ENCODE measurements around the gene POR.
"Not testable (repeated sequence)": the region's sequence is repeated elsewhere in the genome, so short reads cannot be mapped to it uniquely, and the experiment has no call there.

The POR gene

GRCh38 chr7:75878312-75878768 is 36.6 kb upstream of the POR start:
- peak; percentile 33 for ATAC-seq (replicated peaks)
- peak overlapping the region; percentile 92 to 94 for H3K27ac Mint-ChIP-seq
- no peaks in the 10 kb centered on the region for H3K27me3 Mint-ChIP-seq
- H3K4me1 Mint-ChIP-seq (ENCODE audit: low read depth in 2 of 2) = peaks cover 29 to 37% of the 10 kb centered on the region in 2 donors
- no peak for DNase-seq
- H3K9me3 Mint-ChIP-seq = no peaks in the 10 kb centered on the region
- H3K4me3 Mint-ChIP-seq = peak overlapping the region; percentile 96
- peaks cover 30% of the 10 kb centered on the region for H3K36me3 Mint-ChIP-seq (ENCODE audit: insufficient read depth)

DNA sequence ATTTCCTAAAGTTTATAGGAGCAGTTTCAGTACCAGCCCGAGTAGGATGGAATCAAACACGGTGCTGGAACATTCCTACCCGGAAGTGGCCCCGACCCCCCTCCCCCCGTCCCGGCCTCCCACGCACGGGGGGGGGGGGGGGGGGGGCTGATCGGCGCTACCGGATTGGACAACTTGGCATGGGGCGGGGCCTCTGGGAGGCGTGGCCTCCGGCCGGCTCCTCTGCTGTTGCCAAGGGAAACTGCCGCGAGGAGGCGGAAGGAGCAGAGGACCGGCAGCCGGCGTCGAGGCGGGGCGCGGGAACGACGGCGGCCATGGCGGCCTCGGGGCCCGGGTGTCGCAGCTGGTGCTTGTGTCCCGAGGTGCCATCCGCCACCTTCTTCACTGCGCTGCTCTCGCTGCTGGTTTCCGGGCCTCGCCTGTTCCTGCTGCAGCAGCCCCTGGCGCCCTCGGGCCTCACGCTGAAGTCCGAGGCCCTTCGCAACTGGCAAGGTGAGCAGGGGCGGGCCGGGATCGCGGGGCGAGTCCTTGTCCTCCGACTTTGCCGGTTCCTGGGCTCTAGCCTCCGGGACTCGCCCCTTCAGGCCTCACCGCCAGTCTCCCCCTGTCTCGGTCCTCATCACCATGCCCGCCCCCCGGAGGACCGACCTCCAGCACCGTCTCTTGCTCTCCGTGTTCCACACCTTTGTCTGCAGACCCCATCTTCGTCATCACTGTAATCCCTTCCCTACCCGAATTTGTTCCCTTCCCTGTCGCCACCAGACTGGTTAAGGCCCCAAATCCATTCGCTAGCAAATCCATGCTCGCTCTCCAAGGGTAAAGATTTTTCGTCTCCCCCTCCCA is 36.0 kb upstream of the POR start, which contains the start of gene RHBDD2:
Gene RHBDD2 (plus strand): TSS at position 266 of the 843 bp plus-strand sequence. CDS start 49 bp downstream, at position 315.
- peaks cover 37% of the 10 kb centered on the region for H3K36me3 Mint-ChIP-seq (ENCODE audit: insufficient read depth)
- peak within 1 kb of the TSS; percentile 96 for H3K4me3 Mint-ChIP-seq
- DNase-seq (peak; percentile 88), ATAC-seq (replicated peaks) (peak; percentile 95)
- no peaks in the 10 kb centered on the region for H3K27me3 Mint-ChIP-seq
- H3K27ac Mint-ChIP-seq = peak within 1 kb of the TSS; percentile 92 to 94
- H3K4me1 Mint-ChIP-seq (ENCODE audit: low read depth in 2 of 2) = peaks cover 29 to 37% of the 10 kb centered on the region in 2 donors
- H3K9me3 Mint-ChIP-seq = no peaks in the 10 kb centered on the region

GRCh38 chr7:75879771-75880184 is 35.2 kb upstream of the POR start:
- DNase-seq = peak in 1 of 3 experiments; percentile 14
- Mint-ChIP-seq H3K36me3 (ENCODE audit: insufficient read depth) (peaks cover 45% of the 10 kb centered on the region), H3K27ac (peak overlapping the region; percentile 92 to 94), H3K4me3 (peak overlapping the region; percentile 96), H3K4me1 (ENCODE audit: low read depth in 2 of 2) (peaks cover 29 to 37% of the 10 kb centered on the region in 2 donors), H3K9me3 (no peaks in the 10 kb centered on the region), H3K27me3 (no peaks in the 10 kb centered on the region)
- peak; percentile 21 for ATAC-seq (replicated peaks)

DNA sequence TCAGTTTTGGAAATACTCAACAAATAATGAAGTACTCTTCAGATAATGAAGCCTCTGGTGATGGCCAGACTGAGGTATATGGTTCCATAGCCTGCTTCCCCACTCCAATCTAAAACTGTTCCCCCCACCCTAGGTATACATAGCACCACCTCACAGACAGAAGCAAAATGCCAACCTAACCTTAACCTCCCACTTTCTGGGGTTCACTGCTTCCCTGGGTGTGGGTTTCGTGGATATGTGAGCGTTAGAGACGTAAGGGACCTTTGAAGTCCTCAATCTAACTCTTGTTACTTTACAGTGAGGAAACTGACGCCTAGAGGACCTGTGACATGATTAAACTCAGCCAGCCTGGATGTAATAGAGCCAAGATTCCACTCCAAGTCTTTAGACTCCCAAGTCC is 34.7 kb upstream of the POR start:
- H3K36me3 Mint-ChIP-seq (ENCODE audit: insufficient read depth) = peaks cover 49% of the 10 kb centered on the region
- no peaks in the 10 kb centered on the region for H3K27me3 Mint-ChIP-seq
- H3K4me3 Mint-ChIP-seq = peak overlapping the region; percentile 96
- peak overlapping the region; percentile 92 to 94 for H3K27ac Mint-ChIP-seq
- H3K4me1 Mint-ChIP-seq (ENCODE audit: low read depth in 2 of 2) = peaks cover 29 to 37% of the 10 kb centered on the region in 2 donors
- no peaks in the 10 kb centered on the region for H3K9me3 Mint-ChIP-seq
- DNase-seq = no peak
- ATAC-seq (replicated peaks) = no peak

DNA sequence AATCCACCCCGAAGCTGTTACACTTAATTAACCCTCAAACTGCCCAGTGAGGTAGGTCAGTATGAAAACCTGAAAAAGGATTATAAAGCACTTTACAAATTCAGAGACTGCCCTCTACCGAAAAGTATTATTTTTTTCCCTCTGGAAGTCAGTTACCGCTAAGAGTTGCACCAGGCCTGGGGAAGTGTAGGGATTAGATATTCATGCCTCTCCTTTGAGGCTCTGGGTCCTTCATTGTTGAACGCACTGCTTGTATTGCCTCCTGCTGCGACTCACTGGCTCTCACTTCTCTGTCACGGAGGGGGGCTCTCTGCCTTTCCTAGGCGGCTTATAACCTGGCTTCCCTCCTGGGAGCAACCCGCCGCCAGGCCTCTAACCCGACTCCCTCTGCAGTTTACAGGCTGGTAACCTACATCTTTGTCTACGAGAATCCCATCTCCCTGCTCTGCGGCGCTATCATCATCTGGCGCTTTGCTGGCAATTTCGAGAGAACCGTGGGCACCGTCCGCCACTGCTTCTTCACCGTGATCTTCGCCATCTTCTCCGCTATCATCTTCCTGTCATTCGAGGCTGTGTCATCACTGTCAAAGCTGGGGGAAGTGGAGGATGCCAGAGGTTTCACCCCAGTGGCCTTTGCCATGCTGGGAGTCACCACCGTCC is 33.4 kb upstream of the POR start:
- H3K4me3 Mint-ChIP-seq = peak overlapping the region in 1 of 2 donors; percentile 14
- no peak for ATAC-seq (replicated peaks)
- peak overlapping the region in 1 of 2 donors; percentile 73 for H3K27ac Mint-ChIP-seq

GRCh38 chr7:75883265-75883824 is 31.6 kb upstream of the POR start:
- not testable (repeated sequence) for H3K27me3 Mint-ChIP-seq; ATAC-seq (replicated peaks)
- peaks cover 71% of the 10 kb centered on the region for H3K36me3 Mint-ChIP-seq (ENCODE audit: insufficient read depth)

More for the DNA sequence above, 33.4 kb upstream of the POR start:
- Mint-ChIP-seq H3K27me3 (no peaks in the 10 kb centered on the region), H3K9me3 (no peaks in the 10 kb centered on the region), H3K4me1 (ENCODE audit: low read depth in 2 of 2) (peaks cover 29 to 37% of the 10 kb centered on the region in 2 donors), H3K36me3 (ENCODE audit: insufficient read depth) (peaks cover 61% of the 10 kb centered on the region)
- no peak for DNase-seq

GRCh38 chr7:75884476-75884875 is 30.5 kb upstream of the POR start:
- H3K9me3 Mint-ChIP-seq = no peaks in the 10 kb centered on the region
- H3K4me1 Mint-ChIP-seq (ENCODE audit: low read depth in 2 of 2) = peaks cover 22 to 29% of the 10 kb centered on the region in 2 donors
- DNase-seq (no peak), ATAC-seq (replicated peaks) (no peak)
- H3K27me3 Mint-ChIP-seq = no peaks in the 10 kb centered on the region
- H3K4me3 Mint-ChIP-seq = no peak overlapping the region
- peaks cover 67% of the 10 kb centered on the region for H3K36me3 Mint-ChIP-seq (ENCODE audit: insufficient read depth)
- no peak overlapping the region for H3K27ac Mint-ChIP-seq

More at GRCh38 chr7:75883265-75883824, 31.6 kb upstream of the POR start:
- not testable (repeated sequence) for DNase-seq, H3K9me3 Mint-ChIP-seq, H3K4me3 Mint-ChIP-seq
- Mint-ChIP-seq H3K27ac (peak overlapping the region; percentile 6 to 19), H3K4me1 (ENCODE audit: low read depth in 2 of 2) (peaks cover 23 to 31% of the 10 kb centered on the region in 2 donors)

DNA sequence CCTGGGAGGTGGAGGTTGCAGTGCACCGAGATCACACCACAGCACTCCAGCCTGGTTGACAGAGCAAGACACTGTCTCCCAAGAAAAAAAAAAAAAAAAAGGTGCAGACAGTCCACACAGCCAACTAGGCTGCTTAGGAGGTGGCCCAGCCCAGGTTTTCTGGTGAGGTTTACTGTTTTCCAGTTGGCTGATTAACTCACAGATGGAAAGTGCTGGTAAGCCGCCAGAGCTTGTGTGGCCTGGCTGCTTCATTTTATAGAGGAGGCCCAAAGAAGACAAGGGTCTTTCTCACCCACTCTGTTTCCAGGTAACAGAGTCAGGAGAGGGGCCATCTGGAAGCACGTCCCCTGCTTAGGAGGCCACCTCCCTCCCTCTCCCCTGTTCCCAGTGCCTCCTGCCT is 29.9 kb upstream of the POR start:
- no peak overlapping the region for H3K4me3 Mint-ChIP-seq
- H3K4me1 Mint-ChIP-seq (ENCODE audit: low read depth in 2 of 2) = peaks cover 17 to 23% of the 10 kb centered on the region in 2 donors
- no peaks in the 10 kb centered on the region for H3K9me3 Mint-ChIP-seq
- H3K27ac Mint-ChIP-seq = no peak overlapping the region
- peaks cover 65% of the 10 kb centered on the region for H3K36me3 Mint-ChIP-seq (ENCODE audit: insufficient read depth)
- no peak for DNase-seq
- no peak for ATAC-seq (replicated peaks)
- H3K27me3 Mint-ChIP-seq = no peaks in the 10 kb centered on the region

DNA sequence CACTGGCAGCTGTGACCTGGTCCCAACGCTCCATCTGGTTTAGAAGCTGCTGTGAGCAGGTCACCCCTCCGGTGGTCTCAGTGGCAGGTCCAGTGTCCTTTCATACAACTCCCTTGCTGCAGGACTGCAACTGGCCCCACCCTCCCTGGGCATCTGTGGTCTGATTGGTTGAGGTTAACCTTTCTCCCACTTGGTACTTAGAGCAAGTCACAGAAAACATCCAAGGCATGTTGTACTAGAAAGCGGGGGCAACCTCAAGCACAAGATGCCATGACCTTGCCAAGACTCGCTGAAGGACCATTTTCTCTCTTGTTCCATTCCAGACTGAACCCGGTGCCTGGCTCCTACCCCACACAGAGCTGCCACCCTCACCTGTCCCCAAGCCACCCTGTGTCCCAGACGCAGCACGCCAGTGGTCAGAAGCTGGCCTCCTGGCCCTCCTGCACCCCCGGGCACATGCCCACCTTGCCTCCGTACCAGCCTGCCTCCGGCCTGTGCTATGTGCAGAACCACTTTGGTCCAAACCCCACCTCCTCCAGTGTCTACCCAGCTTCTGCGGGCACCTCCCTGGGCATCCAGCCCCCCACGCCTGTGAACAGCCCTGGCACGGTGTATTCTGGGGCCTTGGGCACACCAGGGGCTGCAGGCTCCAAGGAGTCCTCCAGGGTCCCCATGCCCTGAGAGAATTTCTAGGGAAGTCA is 27.1 kb upstream of the POR start:
- Mint-ChIP-seq H3K4me1 (ENCODE audit: low read depth in 2 of 2) (peaks cover 5% of the 10 kb centered on the region in 2 donors), H3K27ac (no peak overlapping the region), H3K27me3 (no peaks in the 10 kb centered on the region), H3K36me3 (ENCODE audit: insufficient read depth) (peaks cover 48% of the 10 kb centered on the region), H3K4me3 (no peak overlapping the region), H3K9me3 (no peaks in the 10 kb centered on the region)
- ATAC-seq (replicated peaks) = no peak
- DNase-seq = no peak

DNA sequence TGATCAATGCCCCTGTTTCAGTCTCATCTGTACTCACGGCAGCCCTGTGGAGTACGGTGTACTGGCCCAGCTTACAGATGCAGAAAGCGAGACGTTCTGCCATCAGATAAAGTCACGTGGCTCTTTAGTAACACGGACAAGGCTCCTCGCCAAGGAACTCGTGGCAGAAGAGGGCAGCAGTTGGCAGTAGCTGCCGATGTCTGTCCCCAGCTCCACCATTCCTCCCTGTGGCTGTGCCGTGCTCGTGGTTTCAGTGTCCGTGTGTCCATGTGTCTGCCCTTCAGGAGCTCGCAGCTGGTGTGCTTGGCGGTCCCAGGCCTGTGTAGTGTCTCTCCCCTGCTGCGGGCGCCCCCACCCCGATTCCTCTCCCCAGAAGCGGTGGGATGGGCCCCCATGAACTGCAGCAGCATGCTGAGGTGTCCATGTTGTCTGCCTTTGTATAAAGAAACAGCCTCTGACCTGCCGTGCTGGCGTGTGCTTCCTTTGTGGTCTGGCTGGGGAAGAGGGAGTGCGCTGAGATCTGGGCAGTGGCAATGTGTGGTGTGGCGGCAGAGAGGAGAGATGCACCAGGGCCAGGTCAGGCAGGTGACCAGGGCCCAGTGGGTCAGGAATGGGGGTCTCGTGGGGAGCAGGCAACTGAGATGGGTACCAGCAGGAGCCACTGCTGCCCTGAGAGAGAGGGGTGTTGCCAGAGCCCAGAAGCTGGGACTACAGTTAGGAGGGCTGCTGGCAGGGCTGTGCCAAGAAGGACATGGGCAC is 26.3 kb upstream of the POR start:
- no peaks in the 10 kb centered on the region for H3K27me3 Mint-ChIP-seq
- H3K4me3 Mint-ChIP-seq = peak overlapping the region in 1 of 2 donors; percentile 43
- no peaks in the 10 kb centered on the region for H3K9me3 Mint-ChIP-seq
- no peak for ATAC-seq (replicated peaks)
- peaks cover 4 to 5% of the 10 kb centered on the region in 2 donors for H3K4me1 Mint-ChIP-seq (ENCODE audit: low read depth in 2 of 2)
- peaks cover 40% of the 10 kb centered on the region for H3K36me3 Mint-ChIP-seq (ENCODE audit: insufficient read depth)
- peak overlapping the region in 1 of 2 donors; percentile 63 for H3K27ac Mint-ChIP-seq
- no peak for DNase-seq

DNA sequence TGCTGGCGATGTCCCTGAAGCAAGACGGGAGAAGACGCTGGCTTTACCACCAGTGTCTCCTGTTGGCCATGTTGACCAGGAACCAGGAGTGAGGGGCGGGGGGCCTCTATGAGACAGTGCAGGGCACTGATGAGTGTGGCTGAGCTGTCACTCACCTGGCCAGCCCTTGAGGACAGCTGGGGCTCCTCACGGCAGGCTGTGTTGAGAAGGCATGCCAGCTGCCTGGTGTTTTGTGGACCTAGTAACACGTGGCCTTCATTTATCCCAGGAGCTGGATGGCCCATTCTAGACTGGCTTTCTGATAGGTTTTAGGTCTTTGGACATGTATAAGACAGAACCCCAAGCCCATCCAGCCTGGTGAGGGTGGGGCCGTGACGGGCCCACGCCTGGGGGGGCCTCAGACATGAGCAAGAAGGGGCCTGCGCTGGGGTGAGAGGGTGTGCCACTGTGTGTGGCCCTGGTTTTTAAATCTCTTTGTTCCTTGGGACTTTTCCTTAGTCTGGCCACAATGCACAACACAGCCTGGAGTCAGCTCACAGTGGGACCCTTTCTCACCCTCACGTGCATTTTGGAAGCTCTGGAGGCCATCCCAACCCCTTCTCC is 25.6 kb upstream of the POR start:
- Mint-ChIP-seq H3K36me3 (ENCODE audit: insufficient read depth) (peaks cover 33% of the 10 kb centered on the region), H3K4me3 (peak overlapping the region in 1 of 2 donors; percentile 43), H3K4me1 (ENCODE audit: low read depth in 2 of 2) (peaks cover 4 to 5% of the 10 kb centered on the region in 2 donors), H3K27me3 (no peaks in the 10 kb centered on the region), H3K9me3 (no peaks in the 10 kb centered on the region), H3K27ac (peak overlapping the region in 1 of 2 donors; percentile 63)
- no peak for DNase-seq
- ATAC-seq (replicated peaks) = no peak

- Mint-ChIP-seq H3K9me3 (no peaks in the 10 kb centered on the region), H3K27ac (peak overlapping the region in 1 of 2 donors; percentile 26), H3K27me3 (no peaks in the 10 kb centered on the region), H3K4me1 (ENCODE audit: low read depth in 2 of 2) (peaks cover 4 to 5% of the 10 kb centered on the region in 2 donors), H3K36me3 (ENCODE audit: insufficient read depth) (peaks cover 28% of the 10 kb centered on the region), H3K4me3 (no peak overlapping the region)
- no peak for DNase-seq
- ATAC-seq (replicated peaks) = no peak
Measured at GRCh38 chr7:75889826-75890225, 25.1 kb upstream of the POR start.

All from effector memory CD8-positive, alpha-beta T cell (primary cell).